ENCODE measurements around the gene KCNQ1.

GRCh38 chr11:2564008-2564530, 119.3 kb downstream of the KCNQ1 start:
- TF ChIP-seq CEBPB (IDR thresholded peaks at IDR 0.05; ENCODE audit: low read depth) (no peak), EGR1 (IDR thresholded peaks at IDR 0.05; ENCODE audit: low read depth) (no peak), CTCF (IDR thresholded peaks at IDR 0.05 in 2 of 3, conservative IDR thresholded peaks at IDR 0.05 in 1 of 3; ENCODE audit: borderline replicate concordance in 1 of 3, insufficient read depth in 1 of 3, low read depth in 2 of 3, low read length in 2 of 3) (no peak), POLR2AphosphoS5 (IDR thresholded peaks at IDR 0.05; ENCODE audit: low read depth, low read length) (no peak), POLR2A (IDR thresholded peaks at IDR 0.05; ENCODE audit: borderline replicate concordance, extremely low read depth, insufficient read depth, insufficient read length) (no peak), EZH2 (IDR thresholded peaks at IDR 0.05) (no peak), ZNF274 (IDR thresholded peaks at IDR 0.05; ENCODE audit: low read depth, low read length) (no peak), REST (IDR thresholded peaks at IDR 0.05; ENCODE audit: low read depth) (no peak), RAD21 (IDR thresholded peaks at IDR 0.05; ENCODE audit: low read depth) (no peak), YY1 (IDR thresholded peaks at IDR 0.05; ENCODE audit: extremely low read depth, insufficient replicate concordance, low read depth, low read length) (no peak), EZH2phosphoT487 (IDR thresholded peaks at IDR 0.05; ENCODE audit: borderline replicate concordance) (no peak)
